Omental fat pad (tissue), 4 donors: Measurements from ENCODE around the gene PLCG1. TPM values are rescaled to one million over a fixed set of nuclear protein-coding genes. Genes with fewer than 3 reads are reported as not detected.

Experiments
- ATAC-seq: fragments of 150-250 bp; one replicate; pipeline ENCODE4 v1.9.1; 2016; ENCODE audit warnings: mild to moderate bottlenecking, moderate library complexity; ENCODE audit not compliant: low FRiP score
- DNase-seq: peaks from one replicate; pipeline ENCODE4 v3.0.0-alpha.2; 2019; ENCODE audit warnings: low spot score
- CTCF ChIP-seq, 3 donors: fragments of 450-650 bp; IDR thresholded peaks; one replicate each; pipeline ENCODE4 v1.5.1; 2016 to 2017; ENCODE audit warnings: antibody characterized with exemption in 3 of 3, mild to moderate bottlenecking in 3 of 3, moderate library complexity in 2 of 3
- total RNA-seq, 4 donors: library from RNA; depleted of rRNA; stranded (reverse); fragments of >200 nt; gene quantifications; one replicate each; pipeline ENCODE4 v1.1.0, GENCODE V29; 2016

Gene PLCG1
- total RNA-seq, 4 donors from 2014 or later, result 43.9 to 189 (median 63.1) TPM

DNA sequence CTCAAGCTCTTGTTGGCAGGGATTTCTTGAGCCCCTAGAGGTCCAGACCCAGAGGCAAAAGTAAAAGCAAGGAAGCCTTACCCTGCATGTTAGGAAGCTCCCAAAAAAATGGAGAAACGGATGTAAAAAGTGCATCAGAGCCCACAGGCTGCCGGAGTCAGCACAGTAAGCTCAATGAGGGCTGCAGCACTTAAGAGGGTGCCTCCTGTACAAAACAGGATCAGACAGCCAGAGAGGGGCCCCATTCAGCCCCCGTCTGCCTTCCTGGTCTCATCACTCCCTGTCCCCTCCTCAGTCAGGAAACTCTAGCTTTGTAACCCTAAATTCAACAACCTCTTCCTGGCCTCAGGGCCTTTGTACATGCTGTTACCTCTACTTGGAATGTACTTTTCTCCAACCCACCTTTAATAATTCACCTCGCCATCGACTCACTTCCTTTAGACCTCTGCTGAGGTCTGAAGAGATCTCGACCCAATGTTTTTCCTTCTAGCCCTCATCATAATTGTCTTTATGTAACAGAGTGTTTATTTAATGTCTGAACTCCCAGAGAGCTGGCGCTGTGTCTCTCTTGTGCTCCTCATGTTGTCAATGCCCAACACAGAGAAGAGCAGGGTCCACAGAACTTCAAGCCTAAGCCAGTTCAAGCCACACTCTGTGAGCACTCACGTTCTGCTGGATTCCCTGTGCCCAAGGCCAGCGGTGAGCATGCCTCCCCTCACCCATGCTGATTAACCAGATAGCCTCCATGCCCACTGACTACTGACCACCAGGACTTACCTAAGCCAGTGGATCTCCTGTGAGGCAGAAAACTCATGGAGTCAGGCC is 2.8 kb upstream of the PLCG1 start:
- no peak for TF ChIP-seq CTCF (IDR thresholded peaks at IDR 0.05)
- no peak for ATAC-seq

GRCh38 chr20:41135187-41135887 is 2.0 kb upstream of the PLCG1 start:
- no peak for DNase-seq

More for the DNA sequence above, 2.8 kb upstream of the PLCG1 start:
- no peak for DNase-seq

DNA sequence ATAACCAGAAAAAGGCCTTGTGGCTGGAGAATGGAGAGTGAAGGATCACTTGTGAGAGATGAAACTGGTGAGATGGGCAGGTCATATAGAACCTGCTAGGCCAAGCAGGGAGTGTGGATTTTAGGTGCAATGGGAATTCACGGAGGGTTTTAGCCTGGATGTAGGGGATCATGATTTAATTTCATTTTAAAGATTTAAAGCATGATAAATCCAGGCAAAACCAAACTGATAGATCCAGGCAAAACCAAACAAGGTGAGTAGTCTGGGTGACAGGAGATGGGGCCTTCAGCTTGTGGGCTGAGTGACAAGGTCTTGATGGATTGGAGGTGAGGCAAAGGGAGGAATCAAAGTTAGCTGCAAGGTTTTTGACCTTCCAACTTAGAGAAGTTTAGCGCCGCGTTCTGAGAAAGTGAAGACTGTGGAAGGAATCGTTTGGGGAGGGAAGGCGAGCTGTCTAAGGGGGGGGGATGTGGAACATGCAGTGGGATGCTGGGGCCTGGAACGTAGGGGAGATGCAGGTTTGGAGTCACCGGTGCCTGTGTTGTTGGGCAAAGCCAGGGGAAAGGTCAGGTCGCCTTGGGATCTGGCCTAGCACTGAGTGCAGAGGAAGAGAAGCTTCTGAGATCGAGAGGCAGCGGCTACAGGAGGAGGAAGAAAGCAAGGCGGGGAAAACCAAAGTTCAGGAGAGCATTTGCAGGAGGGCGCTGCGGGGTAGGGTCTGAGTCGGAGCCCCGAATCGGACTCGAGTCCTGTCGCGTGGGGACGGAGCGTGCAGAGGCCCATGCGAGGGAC is 1.3 kb upstream of the PLCG1 start:
- ATAC-seq (no peak), DNase-seq (no peak)
- TF ChIP-seq CTCF (IDR thresholded peaks at IDR 0.05), result no peak

More at GRCh38 chr20:41135187-41135887, 2.0 kb upstream of the PLCG1 start:
- ATAC-seq, result no peak
- TF ChIP-seq CTCF (IDR thresholded peaks at IDR 0.05), result no peak

DNA sequence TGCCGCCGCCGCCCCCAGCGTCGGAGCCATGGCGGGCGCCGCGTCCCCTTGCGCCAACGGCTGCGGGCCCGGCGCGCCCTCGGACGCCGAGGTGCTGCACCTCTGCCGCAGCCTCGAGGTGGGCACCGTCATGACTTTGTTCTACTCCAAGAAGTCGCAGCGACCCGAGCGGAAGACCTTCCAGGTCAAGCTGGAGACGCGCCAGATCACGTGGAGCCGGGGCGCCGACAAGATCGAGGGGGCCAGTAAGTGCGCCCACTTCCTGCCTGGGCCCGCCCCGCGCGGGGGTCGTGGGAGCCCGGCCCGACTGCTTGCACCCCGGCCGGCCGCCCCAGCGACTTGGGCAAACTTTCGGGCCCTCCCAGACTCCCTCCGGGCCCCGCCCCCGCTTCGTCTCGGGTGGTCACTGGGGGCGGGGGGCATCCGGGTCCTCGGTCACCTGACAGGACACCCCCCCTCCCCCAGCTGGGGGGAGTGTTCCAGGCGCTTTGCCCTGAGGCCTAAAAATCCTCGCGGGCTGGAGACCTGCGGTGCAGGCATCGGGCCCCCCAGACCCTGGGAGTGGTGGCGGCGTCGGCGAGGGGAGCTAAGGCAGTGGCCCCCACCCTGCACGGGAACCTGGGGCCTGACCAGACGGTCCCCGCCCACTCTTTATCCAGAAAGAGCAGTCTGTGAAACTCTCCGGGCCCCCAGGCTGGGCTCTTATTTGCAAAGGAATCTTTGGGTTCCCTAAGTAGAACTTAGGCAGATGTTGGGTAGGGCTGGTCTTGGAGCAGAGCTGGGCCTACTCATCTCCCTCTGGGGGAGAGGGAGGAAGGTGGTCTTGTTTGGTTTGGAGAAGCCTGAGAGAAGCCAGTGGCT is 501 bp downstream of the PLCG1 start:
- DNase-seq (peak; percentile 47), ATAC-seq (peak; percentile 14)
- no peak for TF ChIP-seq CTCF (IDR thresholded peaks at IDR 0.05)

GRCh38 chr20:41138475-41139226 is 1.3 kb downstream of the PLCG1 start:
- DNase-seq (no peak), ATAC-seq (no peak)
- no peak for TF ChIP-seq CTCF (IDR thresholded peaks at IDR 0.05)
